WERI-Rb-1 (cell line): Measurements from ENCODE around the gene PAQR5.

Experiments used
- DNase-seq: peaks from one replicate; pipeline ENCODE4 v3.0.0-alpha.2; 2020
- H3K27ac ChIP-seq: fragments of 250-450 bp; sonication (Bioruptor Pico); 2 replicates; pipeline ENCODE4 v1.5.1; 2020; ENCODE audit warnings: mild to moderate bottlenecking, moderate library complexity
- H3K27me3 ChIP-seq: fragments of 250-450 bp; sonication (Bioruptor Pico); 2 replicates; pipeline ENCODE4 v1.5.1; 2021; ENCODE audit warnings: mild to moderate bottlenecking, low read depth, moderate library complexity; ENCODE audit not compliant: insufficient read depth, severe bottlenecking
- H3K36me3 ChIP-seq: fragments of 250-450 bp; sonication (Bioruptor Pico); 2 replicates; pipeline ENCODE4 v1.5.1; 2020; ENCODE audit warnings: mild to moderate bottlenecking, moderate library complexity
- H3K4me3 ChIP-seq: 2 replicates; pipeline ENCODE4 v1.5.1; 2011; ENCODE audit warnings: low read depth, mild to moderate bottlenecking, control low read depth, low read length
- H3K9me3 ChIP-seq: fragments of 250-450 bp; sonication (Bioruptor Pico); 2 replicates; pipeline ENCODE4 v1.5.1; 2021; ENCODE audit warnings: mild to moderate bottlenecking, moderate library complexity; ENCODE audit not compliant: severe bottlenecking
- CTCF ChIP-seq: IDR thresholded peaks from 2 replicates; pipeline ENCODE4 v1.5.1; 2011; ENCODE audit warnings: low read depth, mild to moderate bottlenecking, control low read depth, inconsistent platforms, low read length

PAQR5 gene

GRCh38 chr15:69405110-69405509 lies 106.4 kb downstream of the PAQR5 start:
- Histone ChIP-seq H3K36me3 (no peaks in the 10 kb centered on the region), H3K9me3 (no peaks in the 10 kb centered on the region), H3K27ac (no peak overlapping the region), H3K4me3 (no peak overlapping the region), H3K27me3 (no peaks in the 10 kb centered on the region)
- no peak for TF ChIP-seq CTCF
- no peak for DNase-seq

GRCh38 chr15:69407719-69408400 lies 109.1 kb downstream of the PAQR5 start:
- no peak for DNase-seq
- no peaks in the 10 kb centered on the region for H3K36me3 ChIP-seq
- TF ChIP-seq CTCF: no peak
- no peaks in the 10 kb centered on the region for H3K27me3 ChIP-seq
- H3K27ac ChIP-seq: no peak overlapping the region
- H3K4me3 ChIP-seq: no peak overlapping the region
- no peaks in the 10 kb centered on the region for H3K9me3 ChIP-seq

- H3K27me3 ChIP-seq: no peaks in the 10 kb centered on the region
- no peak for TF ChIP-seq CTCF
- H3K9me3 ChIP-seq: no peaks in the 10 kb centered on the region
- DNase-seq: no peak
- no peaks in the 10 kb centered on the region for H3K36me3 ChIP-seq
- H3K27ac ChIP-seq: no peak overlapping the region
- no peak overlapping the region for H3K4me3 ChIP-seq
Measured at GRCh38 chr15:69408841-69409240, 110.1 kb downstream of the PAQR5 start.

GRCh38 chr15:69410248-69410874 lies 111.6 kb downstream of the PAQR5 start:
- Histone ChIP-seq H3K9me3 (no peaks in the 10 kb centered on the region), H3K36me3 (no peaks in the 10 kb centered on the region), H3K27me3 (no peaks in the 10 kb centered on the region), H3K27ac (no peak overlapping the region), H3K4me3 (no peak overlapping the region)
- peak; percentile 45 for DNase-seq
- TF ChIP-seq CTCF: peak; percentile 63

- Histone ChIP-seq H3K27ac (no peak overlapping the region), H3K27me3 (no peaks in the 10 kb centered on the region), H3K4me3 (no peak overlapping the region), H3K36me3 (peaks cover 12% of the 10 kb centered on the region), H3K9me3 (no peaks in the 10 kb centered on the region)
- no peak for TF ChIP-seq CTCF
- DNase-seq: no peak
Measured at GRCh38 chr15:69412274-69412673, 113.6 kb downstream of the PAQR5 start.

- Histone ChIP-seq H3K36me3 (peaks cover 16% of the 10 kb centered on the region), H3K27me3 (no peaks in the 10 kb centered on the region), H3K27ac (no peak overlapping the region), H3K9me3 (no peaks in the 10 kb centered on the region), H3K4me3 (no peak overlapping the region)
- no peak for TF ChIP-seq CTCF
- no peak for DNase-seq
Measured at GRCh38 chr15:69412701-69413100, 114.0 kb downstream of the PAQR5 start.
